Left ventricle myocardium inferior (tissue), 1 donor: Measurements from ENCODE around the gene ATP6V1F. TPM values are rescaled to one million over a fixed set of nuclear protein-coding genes. Genes with fewer than 3 reads are reported as not detected.

Source experiments
- DNase-seq: peaks from one replicate; pipeline ENCODE4 v3.0.0-alpha.2; 2020
- H3K27ac ChIP-seq: fragments of 200-600 bp; replicated peaks from 2 replicates; pipeline ENCODE4 v1.8.0; 2021
- H3K27me3 ChIP-seq: fragments of 200-600 bp; 2 replicates; pipeline ENCODE4 v1.8.0; 2021; ENCODE audit warnings: low read depth
- H3K36me3 ChIP-seq: fragments of 200-600 bp; 2 replicates; pipeline ENCODE4 v1.8.0; 2021
- H3K4me1 ChIP-seq: fragments of 200-600 bp; 2 replicates; pipeline ENCODE4 v1.8.0; 2021
- H3K4me3 ChIP-seq: fragments of 200-600 bp; 2 replicates; pipeline ENCODE4 v1.8.0; 2021; ENCODE audit warnings: mild to moderate bottlenecking, moderate library complexity
- H3K9me3 ChIP-seq: fragments of 200-600 bp; replicated peaks from 2 replicates; pipeline ENCODE4 v1.8.0; 2021
- intact Hi-C: fragments of 100-400 bp; cut with micrococcal nuclease; formaldehyde crosslinking; loops from one replicate; pipeline ENCODE4 v1.11.0; 2022
- total RNA-seq: library from RNA; stranded (reverse); fragmentation: NEBNext Ultra II Directional; extraction: Animal tissue kit (Norgen Biotek cat#: 25700); gene quantifications from one replicate; pipeline ENCODE4 v1.2.1, GENCODE V29; 2021
- TF ChIP-seq, protein P1 (sequence below): fragments of 200-600 bp; IDR thresholded peaks from 2 replicates; pipeline ENCODE4 v1.8.0; 2021; ENCODE audit warnings: antibody characterized with exemption, mild to moderate bottlenecking, borderline replicate concordance
- donor health status: DM: no; HTN: yes; CAD: no; lungs with severe emphysema.

Gene ATP6V1F
- total RNA-seq, 1 donor from 2014 or later, result 101 TPM

GRCh38 chr7:128879461-128879938, 16.8 kb downstream of the ATP6V1F start:
- Histone ChIP-seq H3K27me3 (peaks cover 6% of the 10 kb centered on the region), H3K4me3 (no peak overlapping the region), H3K27ac (no peak overlapping the region), H3K36me3 (no peaks in the 10 kb centered on the region), H3K9me3 (no peaks in the 10 kb centered on the region), H3K4me1 (peaks cover 3% of the 10 kb centered on the region)
- intact Hi-C loops, result loop anchor here (10.0 kb wide), 1 partner anchor 275 kb away; no protein-coding TSS in a partner anchor
- TF ChIP-seq, protein P1, sequence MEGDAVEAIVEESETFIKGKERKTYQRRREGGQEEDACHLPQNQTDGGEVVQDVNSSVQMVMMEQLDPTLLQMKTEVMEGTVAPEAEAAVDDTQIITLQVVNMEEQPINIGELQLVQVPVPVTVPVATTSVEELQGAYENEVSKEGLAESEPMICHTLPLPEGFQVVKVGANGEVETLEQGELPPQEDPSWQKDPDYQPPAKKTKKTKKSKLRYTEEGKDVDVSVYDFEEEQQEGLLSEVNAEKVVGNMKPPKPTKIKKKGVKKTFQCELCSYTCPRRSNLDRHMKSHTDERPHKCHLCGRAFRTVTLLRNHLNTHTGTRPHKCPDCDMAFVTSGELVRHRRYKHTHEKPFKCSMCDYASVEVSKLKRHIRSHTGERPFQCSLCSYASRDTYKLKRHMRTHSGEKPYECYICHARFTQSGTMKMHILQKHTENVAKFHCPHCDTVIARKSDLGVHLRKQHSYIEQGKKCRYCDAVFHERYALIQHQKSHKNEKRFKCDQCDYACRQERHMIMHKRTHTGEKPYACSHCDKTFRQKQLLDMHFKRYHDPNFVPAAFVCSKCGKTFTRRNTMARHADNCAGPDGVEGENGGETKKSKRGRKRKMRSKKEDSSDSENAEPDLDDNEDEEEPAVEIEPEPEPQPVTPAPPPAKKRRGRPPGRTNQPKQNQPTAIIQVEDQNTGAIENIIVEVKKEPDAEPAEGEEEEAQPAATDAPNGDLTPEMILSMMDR, result no peak
- peak; percentile 14 for DNase-seq

GRCh38 chr7:128879939-128880746, 17.5 kb downstream of the ATP6V1F start:
- intact Hi-C loops, result loop anchor here (10.0 kb wide), 1 partner anchor 275 kb away; no protein-coding TSS in a partner anchor
- H3K9me3 ChIP-seq, result no peaks in the 10 kb centered on the region
- no peaks in the 10 kb centered on the region for H3K36me3 ChIP-seq
- peaks cover 10% of the 10 kb centered on the region for H3K27me3 ChIP-seq
- no peak overlapping the region for H3K4me3 ChIP-seq
- no peak overlapping the region for H3K27ac ChIP-seq
- peak; percentile 63 for DNase-seq
- H3K4me1 ChIP-seq, result peaks cover 3% of the 10 kb centered on the region
- TF ChIP-seq, protein P1, result peak; percentile 94

- TF ChIP-seq, protein P1, result no peak
- H3K4me1 ChIP-seq, result peaks cover 3% of the 10 kb centered on the region
- peak; percentile 11 for DNase-seq
- peaks cover 18% of the 10 kb centered on the region for H3K27me3 ChIP-seq
- H3K27ac ChIP-seq, result no peak overlapping the region
- H3K36me3 ChIP-seq, result no peaks in the 10 kb centered on the region
- intact Hi-C loops, result no loop called here
- no peaks in the 10 kb centered on the region for H3K9me3 ChIP-seq
- no peak overlapping the region for H3K4me3 ChIP-seq
Measured at GRCh38 chr7:128880791-128881457, 18.3 kb downstream of the ATP6V1F start.

GRCh38 chr7:128881458-128882125, 18.9 kb downstream of the ATP6V1F start:
- Histone ChIP-seq H3K27ac (no peak overlapping the region), H3K9me3 (no peaks in the 10 kb centered on the region), H3K36me3 (no peaks in the 10 kb centered on the region), H3K4me3 (no peak overlapping the region), H3K27me3 (peaks cover 24% of the 10 kb centered on the region), H3K4me1 (peaks cover 3% of the 10 kb centered on the region)
- intact Hi-C loops, result no loop called here
- peak; percentile 6 for DNase-seq
- TF ChIP-seq, protein P1, result no peak

GRCh38 chr7:128882134-128882533, 19.5 kb downstream of the ATP6V1F start:
- H3K36me3 ChIP-seq, result no peaks in the 10 kb centered on the region
- peak; percentile 3 for DNase-seq
- H3K4me3 ChIP-seq, result no peak overlapping the region
- H3K27ac ChIP-seq, result no peak overlapping the region
- TF ChIP-seq, protein P1, result no peak
- intact Hi-C loops, result no loop called here
- H3K4me1 ChIP-seq, result peaks cover 3% of the 10 kb centered on the region
- no peaks in the 10 kb centered on the region for H3K9me3 ChIP-seq
- H3K27me3 ChIP-seq, result peaks cover 28% of the 10 kb centered on the region
